ENCODE results near the gene RHBDD1.

DNA sequence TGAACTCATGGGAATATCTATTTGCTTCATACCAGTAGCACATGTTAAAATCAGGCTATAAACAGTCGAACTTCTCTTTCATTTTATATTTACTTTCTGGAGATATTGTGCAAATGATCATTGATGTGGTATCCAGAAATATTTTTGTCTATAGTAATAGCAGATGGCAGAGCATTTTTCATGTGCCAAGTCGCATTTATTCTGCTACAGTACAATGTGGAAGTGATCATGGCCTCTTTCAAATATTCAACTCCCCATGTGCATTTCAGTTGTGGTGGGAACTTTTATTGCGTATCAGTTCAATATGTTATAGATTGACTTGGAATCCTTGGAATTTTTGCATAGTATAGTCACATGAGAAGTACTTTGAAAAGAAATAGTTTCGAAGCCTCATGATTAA is 57.4 kb downstream of the RHBDD1 start:
- TF ChIP-seq, protein P1, sequence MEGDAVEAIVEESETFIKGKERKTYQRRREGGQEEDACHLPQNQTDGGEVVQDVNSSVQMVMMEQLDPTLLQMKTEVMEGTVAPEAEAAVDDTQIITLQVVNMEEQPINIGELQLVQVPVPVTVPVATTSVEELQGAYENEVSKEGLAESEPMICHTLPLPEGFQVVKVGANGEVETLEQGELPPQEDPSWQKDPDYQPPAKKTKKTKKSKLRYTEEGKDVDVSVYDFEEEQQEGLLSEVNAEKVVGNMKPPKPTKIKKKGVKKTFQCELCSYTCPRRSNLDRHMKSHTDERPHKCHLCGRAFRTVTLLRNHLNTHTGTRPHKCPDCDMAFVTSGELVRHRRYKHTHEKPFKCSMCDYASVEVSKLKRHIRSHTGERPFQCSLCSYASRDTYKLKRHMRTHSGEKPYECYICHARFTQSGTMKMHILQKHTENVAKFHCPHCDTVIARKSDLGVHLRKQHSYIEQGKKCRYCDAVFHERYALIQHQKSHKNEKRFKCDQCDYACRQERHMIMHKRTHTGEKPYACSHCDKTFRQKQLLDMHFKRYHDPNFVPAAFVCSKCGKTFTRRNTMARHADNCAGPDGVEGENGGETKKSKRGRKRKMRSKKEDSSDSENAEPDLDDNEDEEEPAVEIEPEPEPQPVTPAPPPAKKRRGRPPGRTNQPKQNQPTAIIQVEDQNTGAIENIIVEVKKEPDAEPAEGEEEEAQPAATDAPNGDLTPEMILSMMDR (conservative IDR thresholded peaks at IDR 0.05; ENCODE audit: low read depth, low read length): no peak
- TF ChIP-seq EZH2 (IDR thresholded peaks at IDR 0.05; ENCODE audit: borderline replicate concordance, low read depth, low read length, poor library complexity, severe bottlenecking): no peak

Measured in A673 (cell line).